ENCODE results near the gene COX8A. TPM values are rescaled to one million over a fixed set of nuclear protein-coding genes. Genes with fewer than 3 reads are reported as not detected.
"Not testable (repeated sequence)": the region's sequence is repeated elsewhere in the genome, so short reads cannot be mapped to it uniquely, and the experiment has no call there.

Gene COX8A
- total and polyA plus RNA-seq, 12 donors: 279 to 810 (median 426) TPM

DNA sequence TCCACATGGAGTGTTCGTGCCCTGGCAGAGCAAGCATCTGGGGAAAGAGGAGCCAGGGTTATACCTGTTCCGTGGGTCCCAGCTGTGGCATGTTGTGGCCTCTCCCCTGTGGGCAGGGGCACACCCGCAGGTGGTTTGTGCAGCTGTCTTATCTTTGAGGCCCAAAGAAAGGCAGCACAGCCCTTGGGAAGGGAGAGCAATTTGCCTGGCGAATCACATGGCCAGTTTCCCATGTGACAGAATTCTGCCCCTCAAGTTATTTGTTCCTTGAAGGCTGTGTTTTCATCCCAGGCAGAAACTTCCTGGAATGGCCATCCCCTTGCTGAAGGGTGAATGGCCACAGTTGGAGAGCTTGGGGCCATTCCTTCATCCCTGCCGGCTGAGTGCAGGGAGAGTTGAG, 16.4 kb upstream of the COX8A start:
- no peaks in the 10 kb centered on the region for H3K9me3 ChIP-seq (replicated peaks in 1 of 3)
- intact Hi-C loops (cut with DNase I): no loop called here
- no peak overlapping the region for H3K4me3 ChIP-seq
- TF ChIP-seq POLR2A (IDR thresholded peaks at IDR 0.05): no peak
- TF ChIP-seq, protein P1, sequence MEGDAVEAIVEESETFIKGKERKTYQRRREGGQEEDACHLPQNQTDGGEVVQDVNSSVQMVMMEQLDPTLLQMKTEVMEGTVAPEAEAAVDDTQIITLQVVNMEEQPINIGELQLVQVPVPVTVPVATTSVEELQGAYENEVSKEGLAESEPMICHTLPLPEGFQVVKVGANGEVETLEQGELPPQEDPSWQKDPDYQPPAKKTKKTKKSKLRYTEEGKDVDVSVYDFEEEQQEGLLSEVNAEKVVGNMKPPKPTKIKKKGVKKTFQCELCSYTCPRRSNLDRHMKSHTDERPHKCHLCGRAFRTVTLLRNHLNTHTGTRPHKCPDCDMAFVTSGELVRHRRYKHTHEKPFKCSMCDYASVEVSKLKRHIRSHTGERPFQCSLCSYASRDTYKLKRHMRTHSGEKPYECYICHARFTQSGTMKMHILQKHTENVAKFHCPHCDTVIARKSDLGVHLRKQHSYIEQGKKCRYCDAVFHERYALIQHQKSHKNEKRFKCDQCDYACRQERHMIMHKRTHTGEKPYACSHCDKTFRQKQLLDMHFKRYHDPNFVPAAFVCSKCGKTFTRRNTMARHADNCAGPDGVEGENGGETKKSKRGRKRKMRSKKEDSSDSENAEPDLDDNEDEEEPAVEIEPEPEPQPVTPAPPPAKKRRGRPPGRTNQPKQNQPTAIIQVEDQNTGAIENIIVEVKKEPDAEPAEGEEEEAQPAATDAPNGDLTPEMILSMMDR (IDR thresholded peaks at IDR 0.05): no peak
- peaks cover 0 to 30% of the 10 kb centered on the region in 2 donors for H3K36me3 ChIP-seq (replicated peaks in 1 of 2)
- DNase-seq: no peak
- H3K4me1 ChIP-seq (replicated peaks in 1 of 2): no peaks in the 10 kb centered on the region
- 85 to 96% (median 93%) methylated on average over 4 to 5 of the region's 5 CpGs for WGBS, 4 donors
- no peak overlapping the region for H3K27ac ChIP-seq
- no peaks in the 10 kb centered on the region for H3K27me3 ChIP-seq

DNA sequence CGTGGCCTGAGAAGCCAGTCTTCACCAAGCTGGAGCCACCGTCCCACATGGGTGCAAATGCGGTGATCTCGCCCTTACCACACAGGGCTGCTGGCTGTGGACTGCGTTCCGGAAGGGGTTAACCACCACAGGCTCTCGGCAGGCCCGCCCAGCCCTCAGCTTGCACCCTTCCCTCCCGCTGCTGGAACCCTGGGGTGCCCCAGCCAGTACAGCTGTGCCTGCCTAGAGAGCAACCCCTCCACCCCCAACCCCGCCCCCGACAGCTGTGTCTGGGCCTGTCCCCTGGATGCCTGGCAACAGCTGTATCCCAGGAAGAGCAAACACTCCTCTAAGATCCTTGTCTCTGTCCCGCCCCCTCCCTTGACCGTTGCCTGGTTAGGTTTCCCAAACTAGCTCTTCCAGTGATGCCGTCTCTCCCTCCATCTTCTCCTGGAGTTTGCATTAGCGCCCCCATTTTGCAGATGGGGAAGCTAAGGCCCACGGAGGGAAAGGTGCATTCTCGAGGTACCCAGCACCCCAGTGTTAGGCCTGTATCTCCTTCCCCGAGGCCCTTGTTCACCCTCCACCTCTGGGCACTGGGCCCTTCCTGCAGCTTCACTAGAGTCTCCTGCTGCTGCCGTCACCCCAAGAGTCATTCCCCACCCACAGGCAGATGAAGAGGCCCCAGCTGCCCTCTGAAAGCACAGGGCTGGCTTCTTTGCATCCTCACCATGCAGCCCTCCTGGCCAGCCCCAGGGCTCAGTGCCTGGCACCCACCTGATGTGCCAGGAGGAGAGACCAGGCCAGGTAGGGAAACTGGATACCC, 12.6 kb upstream of the COX8A start:
- Histone ChIP-seq H3K4me1 (replicated peaks in 1 of 2) (no peaks in the 10 kb centered on the region), H3K27me3 (no peaks in the 10 kb centered on the region), H3K9me3 (replicated peaks in 1 of 3) (no peaks in the 10 kb centered on the region), H3K4me3 (no peak overlapping the region), H3K36me3 (replicated peaks in 1 of 2) (no peaks in the 10 kb centered on the region), H3K27ac (no peak overlapping the region)
- TF ChIP-seq, protein P1 (IDR thresholded peaks at IDR 0.05): no peak
- no peak for TF ChIP-seq POLR2A (IDR thresholded peaks at IDR 0.05)
- 43 to 57% (median 45%) methylated on average over 6 to 19 of the region's 19 CpGs for WGBS, 4 donors
- intact Hi-C loops (cut with DNase I): no loop called here
- DNase-seq: no peak

DNA sequence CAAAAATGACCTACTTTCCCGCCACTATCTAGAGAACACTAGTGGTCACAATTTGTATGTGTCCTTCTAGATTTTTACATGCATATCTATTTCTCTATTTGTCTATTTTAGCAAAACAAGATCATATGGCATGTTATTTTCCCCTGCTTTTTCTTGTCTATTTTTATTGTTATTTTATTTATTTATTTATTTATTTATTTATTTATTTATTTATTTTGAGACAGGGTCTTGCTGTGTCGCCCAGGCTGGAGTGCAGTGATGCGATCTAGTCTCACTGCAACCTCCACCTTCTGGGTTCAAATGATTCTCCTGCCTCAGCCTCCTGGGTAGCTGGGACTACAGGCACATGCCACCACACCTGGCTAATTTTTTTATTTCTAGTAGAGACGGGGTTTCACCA, 10.5 kb upstream of the COX8A start:
- H3K4me3 ChIP-seq; H3K27ac ChIP-seq; DNase-seq; H3K9me3 ChIP-seq (replicated peaks in 1 of 3); H3K4me1 ChIP-seq (replicated peaks in 1 of 2); H3K27me3 ChIP-seq; H3K36me3 ChIP-seq (replicated peaks in 1 of 2); intact Hi-C loops (cut with DNase I): not testable (repeated sequence)
- WGBS, 4 donors: 90 to 95% (median 91%) methylated on average over 4 of the region's 4 CpGs

DNA sequence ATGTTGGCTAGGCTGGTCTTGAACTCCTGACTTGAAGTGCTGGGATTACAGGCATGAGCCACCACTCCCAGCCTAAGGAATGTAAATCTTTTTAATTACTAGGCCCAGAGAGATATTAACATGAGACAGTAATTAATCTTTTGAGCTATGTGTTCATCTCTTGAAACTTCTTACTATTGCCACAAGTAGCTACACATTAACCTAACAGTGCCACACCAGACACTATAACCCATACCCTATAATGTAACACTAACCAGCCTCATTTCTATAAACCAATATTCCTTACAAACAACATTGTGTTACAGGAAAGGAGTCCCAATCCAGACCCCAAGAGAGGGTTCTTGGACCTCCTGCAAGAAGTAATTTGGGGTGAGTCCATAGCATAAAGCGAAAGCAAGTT, 8.0 kb upstream of the COX8A start:
- WGBS, 4 donors: 93 to 100% (median 98%) methylated on average over 1 of the region's 1 CpG
- no peak for TF ChIP-seq POLR2A (IDR thresholded peaks at IDR 0.05)
- TF ChIP-seq, protein P1 (IDR thresholded peaks at IDR 0.05): no peak
- intact Hi-C loops (cut with DNase I): no loop called here

DNA sequence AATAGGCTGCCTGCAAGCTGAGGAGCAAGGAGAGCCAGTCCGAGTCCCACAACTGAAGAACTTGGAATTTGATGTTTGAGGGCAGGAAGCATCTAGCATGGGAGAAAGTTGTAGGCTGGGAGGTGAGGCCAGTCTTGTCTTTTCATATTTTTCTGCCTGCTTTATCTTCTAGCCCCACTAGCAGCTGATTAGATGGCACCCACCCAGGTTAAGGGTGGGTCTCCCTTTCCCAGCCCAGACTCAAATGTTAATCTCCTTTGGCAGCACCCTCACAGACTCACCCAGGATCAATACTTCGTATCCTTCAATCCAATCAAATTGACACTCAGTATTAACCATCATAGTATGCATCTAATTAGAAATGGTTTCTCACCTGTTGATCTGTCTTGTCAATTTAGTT, 5.0 kb upstream of the COX8A start:
- H3K9me3 ChIP-seq (replicated peaks in 1 of 3): no peaks in the 10 kb centered on the region
- 76 to 85% (median 79%) methylated on average over 2 of the region's 2 CpGs for WGBS, 4 donors
- no peak overlapping the region for H3K4me3 ChIP-seq
- DNase-seq: no peak
- H3K36me3 ChIP-seq (replicated peaks in 1 of 2): no peaks in the 10 kb centered on the region
- H3K27me3 ChIP-seq: no peaks in the 10 kb centered on the region
- intact Hi-C loops (cut with DNase I): no loop called here
- no peak overlapping the region for H3K27ac ChIP-seq
- TF ChIP-seq POLR2A (IDR thresholded peaks at IDR 0.05): no peak
- TF ChIP-seq, protein P1 (IDR thresholded peaks at IDR 0.05): no peak
- no peaks in the 10 kb centered on the region for H3K4me1 ChIP-seq (replicated peaks in 1 of 2)

More for the DNA sequence above, 8.0 kb upstream of the COX8A start:
- Histone ChIP-seq H3K4me1 (replicated peaks in 1 of 2) (no peaks in the 10 kb centered on the region), H3K27me3 (no peaks in the 10 kb centered on the region), H3K9me3 (replicated peaks in 1 of 3) (no peaks in the 10 kb centered on the region), H3K36me3 (replicated peaks in 1 of 2) (no peaks in the 10 kb centered on the region), H3K27ac (no peak overlapping the region), H3K4me3 (no peak overlapping the region)
- DNase-seq: no peak
